PC-9 (cell line): Measurements from ENCODE around the gene RSPH9.

Source experiments
- CTCF ChIP-seq: fragments of 200-600 bp; sonication (generic); conservative IDR thresholded peaks from 2 replicates; pipeline ENCODE4 v1.6.1; 2017; ENCODE audit warnings: mixed run types, antibody characterized with exemption, mild to moderate bottlenecking, moderate library complexity
- EZH2 ChIP-seq: fragments of 200-600 bp; sonication (generic); IDR thresholded peaks from 2 replicates; pipeline ENCODE4 v1.8.0; 2017; ENCODE audit warnings: antibody characterized with exemption, low read depth

GRCh38 chr6:43635387-43636307 is 9.2 kb upstream of the RSPH9 start, which contains the start of gene MAD2L1BP:
- TF ChIP-seq CTCF (no peak), EZH2 (no peak)
